GM18868 (cell line): ENCODE measurements around the gene CD3E.

Source experiments
- ATAC-seq: cut with Tn5 transposase; IDR thresholded peaks from one replicate; pipeline ENCODE4 v1.9.1; 2021; ENCODE audit warnings: mild to moderate bottlenecking, moderate library complexity; ENCODE audit not compliant: unreplicated experiment

The CD3E gene

GRCh38 chr11:118321386-118322082 is 17.0 kb downstream of the CD3E start:
- ATAC-seq, result no peak

DNA sequence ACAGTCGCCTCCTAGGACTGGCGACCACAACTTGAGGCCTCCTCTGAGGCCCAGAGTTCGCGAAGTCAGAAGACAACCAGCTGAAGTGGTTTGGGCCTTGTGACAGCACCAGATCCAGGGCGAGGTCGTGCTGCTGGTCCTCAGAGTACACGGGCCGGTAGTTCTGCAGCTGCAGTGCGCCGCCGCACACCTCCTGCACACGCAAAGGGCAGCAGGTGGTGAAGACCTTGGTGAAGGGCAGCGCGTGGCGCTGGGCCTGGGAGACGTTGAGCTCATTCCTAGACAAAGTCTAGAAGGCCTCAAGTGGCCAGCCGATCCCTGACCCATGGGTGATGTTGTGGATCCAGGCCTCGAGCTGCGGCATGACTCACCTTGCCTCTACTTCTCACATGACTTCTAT is 18.2 kb downstream of the CD3E start:
- no peak for ATAC-seq

DNA sequence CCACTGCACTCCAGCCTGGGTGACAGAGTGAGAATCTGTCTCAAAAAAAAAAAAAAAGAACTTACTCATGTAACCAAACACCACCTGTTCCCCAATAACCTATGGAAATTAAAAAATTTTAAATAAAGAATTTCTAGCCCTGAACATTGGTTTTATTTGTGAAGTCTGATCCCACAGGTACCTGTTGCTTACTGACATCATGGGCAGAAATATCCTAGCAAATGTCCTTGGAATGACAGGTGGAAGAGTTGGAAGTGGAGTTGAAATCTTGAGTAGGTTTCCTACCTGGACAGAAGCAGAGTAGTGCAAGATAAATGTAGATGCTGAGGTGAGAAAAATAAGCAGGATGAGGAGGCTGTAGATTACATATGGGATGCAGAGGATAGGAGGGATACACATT is 20.8 kb downstream of the CD3E start:
- ATAC-seq, result no peak

DNA sequence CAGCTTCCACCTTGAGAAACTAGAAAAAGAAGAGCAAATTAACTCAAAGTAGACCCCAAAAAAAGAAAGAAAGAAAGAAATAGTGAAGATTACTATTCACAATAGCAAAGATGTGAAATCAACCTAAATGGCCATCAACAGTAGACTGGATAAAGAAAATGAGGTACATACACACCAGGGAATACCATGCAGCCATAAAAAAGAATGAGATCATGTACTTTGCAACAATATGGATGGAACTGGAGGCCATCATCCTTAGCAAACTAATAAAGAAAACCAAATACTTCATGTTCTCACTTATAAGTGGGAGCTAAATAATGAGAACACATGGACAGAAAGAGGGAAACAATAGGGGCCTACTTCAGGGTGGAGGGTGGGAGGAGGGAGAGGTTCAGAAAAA is 24.2 kb downstream of the CD3E start:
- no peak for ATAC-seq

DNA sequence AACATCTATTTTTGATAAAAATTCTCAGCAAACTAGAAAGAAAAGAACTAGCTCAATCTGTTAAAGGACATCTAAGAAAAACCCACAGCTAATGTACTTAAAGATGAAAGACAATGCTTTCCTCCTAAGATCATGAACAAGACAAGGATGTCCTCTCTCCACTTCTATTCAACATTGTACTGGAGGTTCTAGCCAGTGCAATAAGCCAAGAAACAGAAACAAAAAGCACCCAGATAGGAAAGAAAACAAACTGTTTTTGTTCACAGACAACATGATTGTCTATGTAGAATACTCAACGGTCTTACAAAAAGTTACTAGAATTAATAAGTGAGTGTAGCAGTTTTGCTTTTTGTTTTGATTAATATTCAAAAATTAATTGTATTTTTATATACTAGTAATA is 30.2 kb downstream of the CD3E start:
- no peak for ATAC-seq

DNA sequence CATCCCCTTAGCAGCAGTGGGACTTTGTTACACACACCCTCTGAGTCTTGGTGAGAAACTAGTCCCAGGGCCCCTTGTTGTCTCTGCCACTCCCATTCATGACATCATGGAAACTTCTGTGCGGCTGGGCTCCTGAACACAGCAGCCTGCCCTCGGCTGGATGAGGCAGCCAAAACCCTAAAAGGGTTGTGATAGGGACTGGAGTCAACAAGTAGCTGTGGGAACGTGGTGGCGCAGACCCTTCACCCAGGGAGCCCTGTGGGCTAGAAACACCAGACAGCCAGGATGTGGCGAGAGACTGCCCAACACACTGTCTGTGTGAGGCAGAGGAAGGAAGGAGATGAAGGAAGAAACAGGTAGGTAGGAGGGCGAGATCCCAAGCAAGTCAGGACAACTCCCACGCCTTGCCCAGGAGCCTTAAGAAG is 34.1 kb downstream of the CD3E start:
- ATAC-seq, result no peak

GRCh38 chr11:118339281-118339961 is 34.9 kb downstream of the CD3E start:
- ATAC-seq, result no peak

- ATAC-seq, result no peak
Observed at GRCh38 chr11:118340449-118340848, 35.9 kb downstream of the CD3E start.

- ATAC-seq, result no peak
Observed at GRCh38 chr11:118341261-118341660, 36.7 kb downstream of the CD3E start.

DNA sequence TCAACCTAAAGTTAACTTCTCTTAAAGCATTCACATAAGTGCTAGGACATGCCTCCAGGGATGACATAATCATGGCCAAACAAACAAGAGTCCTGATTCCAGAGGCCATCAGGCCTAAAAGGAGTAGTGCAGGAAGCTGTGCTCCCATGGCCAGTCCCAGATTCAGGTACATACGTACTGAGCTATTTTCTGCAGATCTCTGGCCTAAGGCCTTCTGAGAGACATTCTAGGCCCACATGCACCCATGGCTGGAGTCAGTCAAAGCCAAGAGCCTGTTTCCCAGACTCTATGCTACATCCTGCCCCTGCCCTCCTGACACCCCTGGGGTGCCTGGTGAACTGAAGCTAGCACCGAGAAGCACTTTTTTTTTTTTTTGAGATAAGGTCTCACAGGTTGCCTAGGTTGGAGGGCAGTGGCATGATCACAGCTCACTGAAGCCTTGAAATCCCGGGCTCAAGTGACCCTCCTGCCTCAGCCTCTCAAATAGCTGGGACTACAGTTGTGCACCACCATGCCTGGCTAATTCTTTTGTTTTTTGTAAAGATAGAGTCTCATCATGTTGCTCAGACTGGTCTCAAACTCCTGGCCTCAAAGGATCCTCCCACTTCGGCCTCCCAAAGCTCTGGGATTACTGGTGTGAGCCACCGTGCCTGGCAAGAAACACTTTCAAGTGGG is 37.4 kb downstream of the CD3E start:
- ATAC-seq, result no peak

GRCh38 chr11:118342503-118343161 is 38.1 kb downstream of the CD3E start, which contains the start of gene CD3D:
Gene CD3D (minus strand): TSS chr11:118342705. CDS start chr11:118342607, 98 bp downstream.
- ATAC-seq, result no peak

DNA sequence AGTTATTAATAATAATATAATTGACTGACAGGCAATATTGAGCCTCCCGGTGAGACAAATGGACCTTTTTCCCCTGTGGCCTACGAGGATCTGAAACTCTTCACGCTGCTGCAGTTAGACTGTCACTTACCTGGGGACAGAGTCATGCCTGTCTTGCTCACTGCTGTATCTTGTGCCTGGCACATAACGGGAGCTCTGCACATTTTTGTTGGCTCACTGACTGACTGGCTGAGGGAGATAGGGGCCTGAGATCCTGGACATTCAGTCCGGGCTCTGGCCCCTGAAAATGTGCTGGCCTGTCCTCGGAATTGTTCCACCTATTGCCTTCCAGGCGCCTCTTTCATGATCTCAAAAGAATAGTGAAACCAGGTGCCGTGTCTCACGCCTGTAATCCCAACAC is 38.7 kb downstream of the CD3E start:
- no peak for ATAC-seq

GRCh38 chr11:118343981-118344515 is 39.5 kb downstream of the CD3E start, which contains the start of gene CD3G:
Gene CD3G (plus strand): TSS chr11:118344344. CDS start chr11:118344424, 80 bp downstream.
- ATAC-seq, result no peak

- ATAC-seq, result no peak
Observed at GRCh38 chr11:118349475-118349874, 44.9 kb downstream of the CD3E start.

DNA sequence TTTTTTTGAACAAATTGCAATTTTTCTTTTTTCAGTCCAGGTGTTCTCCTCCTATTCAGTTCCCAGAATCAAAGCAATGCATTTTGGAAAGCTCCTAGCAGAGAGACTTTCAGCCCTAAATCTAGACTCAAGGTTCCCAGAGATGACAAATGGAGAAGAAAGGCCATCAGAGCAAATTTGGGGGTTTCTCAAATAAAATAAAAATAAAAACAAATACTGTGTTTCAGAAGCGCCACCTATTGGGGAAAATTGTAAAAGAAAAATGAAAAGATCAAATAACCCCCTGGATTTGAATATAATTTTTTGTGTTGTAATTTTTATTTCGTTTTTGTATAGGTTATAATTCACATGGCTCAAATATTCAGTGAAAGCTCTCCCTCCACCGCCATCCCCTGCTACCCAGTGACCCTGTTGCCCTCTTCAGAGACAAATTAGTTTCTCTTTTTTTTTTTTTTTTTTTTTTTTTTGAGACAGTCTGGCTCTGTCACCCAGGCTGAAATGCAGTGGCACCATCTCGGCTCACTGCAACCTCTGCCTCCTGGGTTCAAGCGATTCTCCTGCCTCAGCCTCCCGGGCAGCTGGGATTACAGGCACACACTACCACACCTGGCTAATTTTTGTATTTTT is 48.7 kb downstream of the CD3E start:
- ATAC-seq, result no peak

- ATAC-seq, result no peak
Observed at GRCh38 chr11:118358071-118358470, 53.5 kb downstream of the CD3E start.

- ATAC-seq, result peak; percentile 88
Observed at GRCh38 chr11:118359295-118359958, 54.9 kb downstream of the CD3E start, which contains the start of gene UBE4A. Gene UBE4A (plus strand): TSS chr11:118359600. CDS start chr11:118365081, 5,481 bp downstream.

- ATAC-seq, result no peak
Observed at GRCh38 chr11:118364956-118365615, 60.6 kb downstream of the CD3E start.
